GM12878 (cell line): ENCODE measurements around the gene MAIP1. TPM values are rescaled to one million over a fixed set of nuclear protein-coding genes. Genes with fewer than 3 reads are reported as not detected.

Source experiments
- ATAC-seq: fragments of 200-7000 bp; cut with Tn5 transposase; 3 replicates; pipeline ENCODE4 v1.9.1; 2020; ENCODE audit warnings: mild to moderate bottlenecking, moderate library complexity
- BruUV-seq: library from RNA; stranded (reverse); fragments of 400-500 nt; replicated peaks from 2 replicates; lab custom pipeline; 2021; lab: Mats Ljungman, UMichigan
- CTCF ChIA-PET: fragments of 300-600 bp; sonication (Branson Sonifier 250); formaldehyde crosslinking; extraction: SDS; loops from one replicate; lab custom pipeline; 2021; ENCODE audit warnings: inconsistent platforms; lab: Yijun Ruan, JAX
- POLR2A ChIA-PET: fragments of 350-600 bp; formaldehyde crosslinking; extraction: SDS; loops from one replicate; lab custom pipeline; 2021; ENCODE audit warnings: inconsistent platforms; lab: Charles Lee
- RAD21 ChIA-PET: fragments of 300-600 bp; sonication (Branson Sonifier 250); formaldehyde crosslinking; loops from one replicate; lab custom pipeline; 2023; ENCODE audit warnings: antibody characterized with exemption; ENCODE audit not compliant: unreplicated experiment; lab: Charles Lee
- SMC1A ChIA-PET: fragments of 300-600 bp; sonication (Branson Sonifier 250); formaldehyde crosslinking; loops from one replicate; lab custom pipeline; 2023; ENCODE audit not compliant: unreplicated experiment, uncharacterized antibody; lab: Charles Lee
- DNase-seq: peaks from one replicate; pipeline ENCODE4 v3.0.0-alpha.2; 2011; ENCODE audit warnings: low read depth, low spot score
- FAIRE-seq: peaks from 3 replicates; lab custom pipeline; 2011; peaks lifted over from hg19 to GRCh38; lab: Jason Lieb, UNC
- H2AFZ ChIP-seq: 2 replicates; pipeline ENCODE4 v1.6.0; 2011; ENCODE audit warnings: low read depth, low read length, control low read depth; ENCODE audit not compliant: control insufficient read depth
- H3K27ac ChIP-seq: 2 replicates; pipeline ENCODE4 v1.5.1; 2011; ENCODE audit warnings: control low read depth; ENCODE audit not compliant: control insufficient read depth, insufficient read depth
- H3K27me3 ChIP-seq, 2 experiments: replicated peaks in 1 of 2; 2 replicates each; pipeline versions ENCODE4 v1.6.0 to v1.6.1; 2011; ENCODE audit warnings: low read length in 1 of 2; ENCODE audit not compliant: control insufficient read depth in 2 of 2, insufficient read depth in 2 of 2
- H3K36me3 ChIP-seq, 2 experiments: 2 replicates each; pipeline ENCODE4 v1.5.1; 2011; ENCODE audit warnings: low read length in 1 of 2; ENCODE audit not compliant: control insufficient read depth in 2 of 2, insufficient read depth in 2 of 2
- H3K4me1 ChIP-seq: 2 replicates; pipeline ENCODE4 v1.6.1; 2011; ENCODE audit warnings: mild to moderate bottlenecking, low read length, moderate library complexity, mixed read lengths; ENCODE audit not compliant: control insufficient read depth, insufficient read depth
- H3K4me2 ChIP-seq: 2 replicates; pipeline ENCODE4 v1.6.0; 2011; ENCODE audit warnings: control low read depth; ENCODE audit not compliant: control insufficient read depth, insufficient read depth
- H3K4me3 ChIP-seq: fragments of 200-600 bp; sonication (generic); 2 replicates; pipeline ENCODE4 v1.5.1; 2016
- H3K79me2 ChIP-seq: 2 replicates; pipeline ENCODE4 v1.6.0; 2011; ENCODE audit warnings: low read length; ENCODE audit not compliant: control insufficient read depth, insufficient read depth
- H3K9ac ChIP-seq: 2 replicates; pipeline ENCODE4 v1.8.0; 2011; ENCODE audit warnings: low read length, control low read depth, mixed read lengths; ENCODE audit not compliant: control insufficient read depth, insufficient read depth
- H3K9me3 ChIP-seq: replicated peaks from 3 replicates; pipeline ENCODE4 v1.5.1; 2011; ENCODE audit warnings: mild to moderate bottlenecking, low read length; ENCODE audit not compliant: control insufficient read depth, insufficient read depth
- H4K20me1 ChIP-seq: 2 replicates; pipeline ENCODE4 v1.6.0; 2011; ENCODE audit not compliant: control insufficient read depth, insufficient read depth
- BCL11A ChIP-seq: IDR thresholded peaks from 2 replicates; pipeline ENCODE4 v1.6.1; 2011; ENCODE audit warnings: low read depth, low read length
- BCLAF1 ChIP-seq: fragments of 450-650 bp; IDR thresholded peaks from 2 replicates; pipeline ENCODE4 v1.6.1; 2017; ENCODE audit warnings: antibody characterized with exemption, mild to moderate bottlenecking, moderate library complexity
- CHD4 ChIP-seq: fragments of 200-600 bp; sonication (generic); IDR thresholded peaks from 2 replicates; pipeline ENCODE4 v1.6.1; 2016; ENCODE audit warnings: mild to moderate bottlenecking
- DPF2 ChIP-seq: fragments of 450-650 bp; IDR thresholded peaks from 2 replicates; pipeline ENCODE4 v1.6.1; 2017; ENCODE audit warnings: mild to moderate bottlenecking
- E2F4 ChIP-seq: IDR thresholded peaks from 2 replicates; pipeline ENCODE4 v1.6.1; 2012; ENCODE audit warnings: low read depth, low read length, improper control_type of control experiment
- HSF1 ChIP-seq: fragments of 150-350 bp; IDR thresholded peaks from 2 replicates; pipeline ENCODE4 v1.6.1; 2014; ENCODE audit warnings: mild to moderate bottlenecking, low read depth, low read length
- MTA3 ChIP-seq: IDR thresholded peaks from 2 replicates; pipeline ENCODE4 v1.6.1; 2012; ENCODE audit warnings: low read length, inconsistent platforms, borderline replicate concordance
- RCOR1 ChIP-seq: conservative IDR thresholded peaks from 2 replicates; pipeline ENCODE4 v1.6.1; 2012; ENCODE audit warnings: low read depth, low read length, improper control_type of control experiment
- ZBED1 ChIP-seq: IDR thresholded peaks from 2 replicates; pipeline ENCODE4 v1.6.1; 2016; ENCODE audit warnings: borderline replicate concordance
- ZNF24 ChIP-seq: fragments of 450-650 bp; IDR thresholded peaks from 2 replicates; pipeline ENCODE4 v1.6.1; 2017; ENCODE audit warnings: antibody characterized with exemption, mild to moderate bottlenecking
- WGBS: methylation state at CpG from one replicate; pipeline ENCODE4 v1.1.6; 2016; ENCODE audit warnings: low lambda C conversion rate; ENCODE audit not compliant: insufficient replicate concordance, insufficient coverage; ENCODE audit errors: missing lambda C conversion rate; 5-methylcytosine and 5-hydroxymethylcytosine counted together
- in situ Hi-C: fragments of 300-500 bp; cut with MboI; formaldehyde crosslinking; loops from 9 replicates; pipeline ENCODE4 v1.14.3; 2018; ENCODE audit warnings: mixed read lengths
- intact Hi-C: fragments of 100-400 bp; cut with micrococcal nuclease; formaldehyde crosslinking; loops from one replicate; pipeline ENCODE4 v1.14.2; 2022; ENCODE audit not compliant: unreplicated experiment
- polyA plus RNA-seq, 11 experiments: library from polyadenylated mRNA; depleted of rRNA in 4 of 11; unstranded in 6 of 11; stranded (reverse) in 5 of 11; fragments of >200 nt; fragmentation: Nextera tagmentation in 4 of 11; fragmentation: Illumina TruSeq in 1 of 11; extraction: Ambion mirVana in 4 of 11; extraction: Trizol in 1 of 11; gene quantifications; 1 replicate in 1 of 11; 2 replicates in 10 of 11; pipeline versions ENCODE4 v1.2.1 to v1.2.3, GENCODE V29; 2011 to 2016; ENCODE audit warnings: inconsistent platforms in 2 of 11, missing spikeins in 2 of 11, low read depth in 1 of 11
- total RNA-seq, 4 experiments: library from RNA; depleted of rRNA in 3 of 4; stranded (reverse); fragments of >200 nt in 3 of 4; fragmentation: Illumina TruSeq in 1 of 4; extraction: Trizol in 1 of 4; gene quantifications; 2 replicates each; pipeline versions ENCODE4 v1.2.1 to v1.2.3, GENCODE V29; 2013 to 2021

The MAIP1 gene
- total and polyA plus RNA-seq, 10 of the 15 experiments (the other 5 are each of a cell fraction or from before 2014, with no cell fraction given): 5.4 to 41.4 (median 25.4) TPM

- peak; percentile 42; the same call in 1 of the 2 replicates for TF ChIP-seq BCL11A
- TF ChIP-seq DPF2: no peak; the same call in 1 of the 2 replicates
- no peak for TF ChIP-seq ZBED1
- no peak for TF ChIP-seq MTA3
- TF ChIP-seq E2F4: no peak
- TF ChIP-seq, all 136 proteins: peak for 7
These were observed 24.6 kb downstream of the MAIP1 start (continued) for GRCh38 chr2:199979832-199980628.

- Histone ChIP-seq H3K4me1 (0 out of 2 replicates have a peak, but pooled peaks cover 5% of the 10 kb centered on the region), H4K20me1 (no peaks in the 10 kb centered on the region), H2AFZ (no peak overlapping the region), H3K27me3 (no peaks in the 10 kb centered on the region), H3K4me2 (no peak overlapping the region), H3K9me3 (no peaks in the 10 kb centered on the region), H3K27ac (no peak overlapping the region), H3K9ac (no peak overlapping the region), H3K4me3 (no peak overlapping the region), H3K36me3 (no peaks in the 10 kb centered on the region), H3K79me2 (no peaks in the 10 kb centered on the region)
- ChIA-PET RAD21 (interaction anchor here (1.0 kb wide), 1 partner anchor 499 kb away, joined by 3 read pairs; no protein-coding TSS in a partner anchor), POLR2A (interaction anchor here (0.7 kb wide), 1 partner anchor 1805 kb away, joined by 3 read pairs; no protein-coding TSS in a partner anchor), SMC1A (interaction anchor here (1.1 kb wide), 1 partner anchor 490 kb away, joined by 4 read pairs; no protein-coding TSS in a partner anchor), CTCF (interaction anchor here (1.0 to 7.3 kb wide), 3 partner anchors 489 to 500 kb away, joined by 3 to 97 read pairs (median 9); no protein-coding TSS in a partner anchor)
- FAIRE-seq (no peak), DNase-seq (no peak), ATAC-seq (no peak)
- 68% methylated on average over 5 of the region's 5 CpGs for WGBS
- in situ Hi-C loops: no loop called here
- intact Hi-C loops: loop anchor here (5.0 kb wide), 2 partner anchors 325 to 720 kb away; partner anchors contain the start of gene SPATS2L
- no TSS peak for BruUV-seq
- no peak for TF ChIP-seq CHD4
- no peak for TF ChIP-seq HSF1
- TF ChIP-seq RCOR1: no peak
- no peak for TF ChIP-seq ZNF24
- no peak for TF ChIP-seq BCLAF1
These were observed 26.9 kb downstream of the MAIP1 start for GRCh38 chr2:199982126-199982843.
